HG02943 (cell line): ENCODE data around the gene CFAP77.

Experiments
- ATAC-seq: cut with Tn5 transposase; IDR thresholded peaks from one replicate; pipeline ENCODE4 v1.9.1; 2021; ENCODE audit warnings: mild to moderate bottlenecking, low read depth, moderate library complexity; ENCODE audit not compliant: unreplicated experiment

CFAP77 gene

GRCh38 chr9:132571806-132572600, 162.0 kb downstream of the CFAP77 start:
- ATAC-seq, result no peak

- no peak for ATAC-seq
These were observed 162.9 kb downstream of the CFAP77 start for GRCh38 chr9:132572921-132573320.

- no peak for ATAC-seq
These were observed 165.1 kb downstream of the CFAP77 start for GRCh38 chr9:132575005-132575609.

GRCh38 chr9:132575811-132576210, 165.8 kb downstream of the CFAP77 start:
- ATAC-seq, result no peak

GRCh38 chr9:132577119-132577518, 167.1 kb downstream of the CFAP77 start:
- no peak for ATAC-seq

- no peak for ATAC-seq
These were observed 168.4 kb downstream of the CFAP77 start for GRCh38 chr9:132578367-132578932.

GRCh38 chr9:132579427-132579798, 169.4 kb downstream of the CFAP77 start:
- ATAC-seq, result no peak

- ATAC-seq, result no peak
These were observed 172.3 kb downstream of the CFAP77 start, which contains the start of gene BARHL1 for GRCh38 chr9:132582276-132582785. BARHL1 (plus strand) TSS chr9:132582606; CDS start chr9:132582798, 192 bp downstream.

GRCh38 chr9:132582786-132583583, 173.0 kb downstream of the CFAP77 start:
- ATAC-seq, result no peak

- no peak for ATAC-seq
These were observed 173.7 kb downstream of the CFAP77 start for GRCh38 chr9:132583584-132584304.

GRCh38 chr9:132584601-132585560, 174.9 kb downstream of the CFAP77 start:
- no peak for ATAC-seq

- ATAC-seq, result no peak
These were observed 176.2 kb downstream of the CFAP77 start for GRCh38 chr9:132585954-132586829.

- ATAC-seq, result no peak
These were observed 177.0 kb downstream of the CFAP77 start for GRCh38 chr9:132586830-132587591.

GRCh38 chr9:132587592-132587955, 177.6 kb downstream of the CFAP77 start:
- ATAC-seq, result no peak

- ATAC-seq, result no peak
These were observed 178.1 kb downstream of the CFAP77 start for GRCh38 chr9:132588098-132588497.

- ATAC-seq, result no peak
These were observed 178.6 kb downstream of the CFAP77 start for GRCh38 chr9:132588501-132589147.
